ENCODE data around the gene GTF2H1.

The GTF2H1 gene

DNA sequence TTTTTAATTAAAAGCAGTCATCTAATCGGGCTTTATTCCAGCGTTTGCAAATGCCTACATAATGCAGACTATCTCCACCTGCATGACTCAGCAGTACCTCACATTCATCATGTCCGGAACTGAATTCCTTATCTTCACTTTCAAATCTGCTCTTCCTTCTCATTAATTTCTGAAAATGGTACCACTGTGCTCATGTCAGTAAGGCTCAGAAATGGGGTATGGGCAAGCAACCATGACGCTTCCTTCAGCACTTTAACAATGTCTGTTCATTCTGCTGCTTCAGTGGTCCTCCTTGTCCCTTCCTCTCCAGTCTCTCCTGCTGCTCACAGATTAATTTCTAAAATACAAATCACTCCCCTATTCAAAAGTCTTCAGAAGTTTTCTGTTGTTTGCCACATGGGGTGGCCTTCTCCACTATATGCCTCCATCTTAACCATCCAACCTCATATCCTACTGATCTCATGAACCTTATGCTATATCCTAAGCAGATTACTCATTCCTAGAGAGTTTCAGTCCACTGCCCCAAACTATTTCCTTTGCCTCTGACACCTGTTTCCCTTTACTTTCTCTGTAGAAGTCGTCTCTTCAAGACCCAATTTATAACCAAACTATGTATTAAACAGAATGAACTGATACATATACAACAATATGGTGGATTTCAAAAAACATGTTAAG is 7.0 kb downstream of the GTF2H1 start:
- peak overlapping the region; percentile 72 for H3K27ac Mint-ChIP-seq
- no peaks in the 10 kb centered on the region for H3K9me3 Mint-ChIP-seq
- no peak for DNase-seq
- no peak overlapping the region for H3K4me3 Mint-ChIP-seq
- peaks cover 74% of the 10 kb centered on the region for H3K4me1 Mint-ChIP-seq
- CTCF ChIA-PET, result no interaction called here
- H3K27me3 Mint-ChIP-seq, result no peaks in the 10 kb centered on the region
- peaks cover 62% of the 10 kb centered on the region for H3K36me3 Mint-ChIP-seq

DNA sequence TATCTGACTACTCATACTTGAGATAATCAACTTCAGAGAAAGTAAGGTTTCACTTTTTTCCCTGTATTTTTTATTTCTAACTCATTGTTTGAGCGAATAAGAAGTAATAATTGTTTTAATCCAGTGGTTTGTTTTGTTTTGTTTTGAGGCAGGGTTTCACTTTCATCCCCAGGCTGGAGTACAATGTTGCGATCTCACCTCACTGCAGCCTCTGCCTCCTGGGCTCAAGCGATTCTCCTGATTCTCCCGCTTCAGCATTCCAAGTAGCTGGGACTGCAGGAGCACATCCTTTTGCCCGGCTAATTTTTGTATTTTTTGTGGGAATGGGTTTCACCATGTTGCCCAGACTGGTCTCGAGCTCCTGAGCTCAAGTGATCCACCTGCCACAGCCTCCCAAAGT is 8.6 kb downstream of the GTF2H1 start:
- peaks cover 71% of the 10 kb centered on the region for H3K4me1 Mint-ChIP-seq
- peaks cover 65% of the 10 kb centered on the region for H3K36me3 Mint-ChIP-seq
- CTCF ChIA-PET, result interaction anchor here (0.9 to 1.0 kb wide), 2 partner anchors 11 to 14 kb away, joined by 3 read pairs; no protein-coding TSS in a partner anchor
- no peaks in the 10 kb centered on the region for H3K27me3 Mint-ChIP-seq
- no peaks in the 10 kb centered on the region for H3K9me3 Mint-ChIP-seq
- no peak overlapping the region for H3K4me3 Mint-ChIP-seq
- DNase-seq, result no peak
- H3K27ac Mint-ChIP-seq, result peak overlapping the region; percentile 72

DNA sequence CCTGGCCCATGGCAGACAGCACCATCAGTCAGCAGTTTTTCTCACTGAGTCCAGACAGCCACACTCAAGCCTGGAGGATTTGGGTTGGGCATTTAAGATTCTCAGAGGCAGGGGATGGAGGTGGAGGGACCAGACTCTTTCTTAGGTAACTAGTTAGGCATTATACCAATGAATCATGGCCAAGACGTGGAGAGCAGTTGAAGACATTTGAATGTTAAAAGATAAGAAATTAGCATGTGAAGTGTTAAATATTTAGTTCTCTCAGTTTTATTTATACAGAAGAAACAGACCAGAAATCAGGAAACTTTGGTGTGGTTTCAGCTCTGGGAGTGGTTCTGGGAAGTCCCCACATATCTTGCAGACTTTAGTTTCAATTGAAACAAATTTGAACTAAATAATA is 9.9 kb downstream of the GTF2H1 start:
- Mint-ChIP-seq H3K27ac (peak overlapping the region; percentile 77), H3K36me3 (peaks cover 63% of the 10 kb centered on the region), H3K9me3 (no peaks in the 10 kb centered on the region), H3K4me1 (peaks cover 65% of the 10 kb centered on the region), H3K4me3 (peak overlapping the region; percentile 42), H3K27me3 (no peaks in the 10 kb centered on the region)
- DNase-seq, result no peak
- CTCF ChIA-PET, result no interaction called here

DNA sequence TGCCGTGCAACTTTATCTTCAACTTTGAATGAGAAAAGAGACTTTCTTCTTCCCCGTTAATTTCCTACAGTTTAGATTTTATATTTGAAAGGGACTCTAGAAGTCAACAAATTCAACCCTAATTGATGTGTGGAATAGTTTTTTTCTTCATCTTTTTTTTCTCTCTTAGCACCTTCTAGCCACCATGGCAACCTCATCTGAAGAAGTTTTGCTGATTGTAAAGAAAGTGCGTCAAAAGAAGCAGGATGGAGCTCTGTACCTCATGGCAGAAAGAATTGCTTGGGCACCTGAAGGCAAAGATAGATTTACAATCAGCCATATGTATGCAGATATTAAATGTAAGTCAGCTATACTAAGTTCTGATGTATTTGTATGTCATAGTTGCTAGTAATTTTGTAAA is 10.5 kb downstream of the GTF2H1 start:
- CTCF ChIA-PET, result no interaction called here
- H3K27me3 Mint-ChIP-seq, result no peaks in the 10 kb centered on the region
- H3K9me3 Mint-ChIP-seq, result no peaks in the 10 kb centered on the region
- H3K36me3 Mint-ChIP-seq, result peaks cover 61% of the 10 kb centered on the region
- no peak for DNase-seq
- H3K4me1 Mint-ChIP-seq, result peaks cover 64% of the 10 kb centered on the region
- H3K27ac Mint-ChIP-seq, result peak overlapping the region; percentile 67
- peak overlapping the region; percentile 8 for H3K4me3 Mint-ChIP-seq

DNA sequence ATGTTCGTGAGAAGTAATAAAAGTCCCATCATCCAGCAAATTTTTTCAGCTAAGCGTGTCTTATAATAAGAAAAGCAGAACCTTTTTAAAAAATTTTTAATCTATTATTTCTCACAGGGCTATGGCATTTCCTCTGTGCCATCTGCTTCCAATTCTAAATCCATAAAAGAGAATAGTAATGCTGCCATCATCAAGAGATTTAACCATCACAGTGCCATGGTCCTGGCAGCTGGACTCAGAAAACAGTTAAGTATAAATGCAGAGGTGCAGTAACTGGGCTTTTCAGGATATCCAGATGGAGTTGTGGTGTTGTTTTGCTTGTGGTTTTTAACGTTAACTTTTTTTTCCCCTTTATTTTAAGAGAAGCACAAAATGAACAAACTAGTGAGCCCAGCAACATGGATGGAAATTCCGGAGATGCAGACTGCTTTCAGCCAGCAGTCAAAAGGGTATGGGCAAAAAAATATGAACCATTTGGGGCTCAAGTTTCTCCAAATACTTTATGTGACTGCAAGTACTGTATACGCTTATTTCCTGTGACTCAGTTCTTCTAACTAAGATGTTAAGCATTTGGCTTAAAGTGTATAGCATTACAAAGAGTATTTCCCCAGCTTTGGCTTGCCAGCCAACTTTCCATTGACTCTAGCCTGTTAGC is 25.2 kb downstream of the GTF2H1 start:
- Mint-ChIP-seq H3K36me3 (peaks cover 41% of the 10 kb centered on the region), H3K4me3 (no peak overlapping the region), H3K27me3 (no peaks in the 10 kb centered on the region), H3K9me3 (no peaks in the 10 kb centered on the region), H3K27ac (no peak overlapping the region), H3K4me1 (peaks cover 2% of the 10 kb centered on the region)
- DNase-seq, result no peak
- CTCF ChIA-PET, result no interaction called here

DNA sequence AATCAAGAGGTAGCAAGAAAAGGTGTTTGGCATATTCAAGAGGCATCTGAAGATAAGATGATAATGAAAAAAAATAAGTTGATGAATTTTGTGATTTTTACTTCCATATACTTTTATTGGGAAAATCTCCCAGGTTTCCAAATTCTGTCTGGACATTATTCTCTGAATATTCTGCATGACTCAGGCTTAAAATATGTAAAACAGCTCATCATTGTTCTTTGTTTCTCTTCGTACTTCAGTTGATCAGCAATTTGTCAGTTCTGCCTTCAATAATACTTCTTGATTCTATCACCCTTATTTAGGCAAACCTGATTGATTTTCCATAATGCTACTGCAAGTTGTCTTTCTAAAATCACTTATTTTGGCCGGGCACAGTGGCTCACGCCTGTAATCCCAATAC is 30.2 kb downstream of the GTF2H1 start:
- Mint-ChIP-seq H3K36me3 (peaks cover 50% of the 10 kb centered on the region), H3K4me3 (no peak overlapping the region), H3K9me3 (no peaks in the 10 kb centered on the region), H3K27ac (no peak overlapping the region), H3K4me1 (peaks cover 2% of the 10 kb centered on the region), H3K27me3 (no peaks in the 10 kb centered on the region)
- CTCF ChIA-PET, result no interaction called here
- no peak for DNase-seq

DNA sequence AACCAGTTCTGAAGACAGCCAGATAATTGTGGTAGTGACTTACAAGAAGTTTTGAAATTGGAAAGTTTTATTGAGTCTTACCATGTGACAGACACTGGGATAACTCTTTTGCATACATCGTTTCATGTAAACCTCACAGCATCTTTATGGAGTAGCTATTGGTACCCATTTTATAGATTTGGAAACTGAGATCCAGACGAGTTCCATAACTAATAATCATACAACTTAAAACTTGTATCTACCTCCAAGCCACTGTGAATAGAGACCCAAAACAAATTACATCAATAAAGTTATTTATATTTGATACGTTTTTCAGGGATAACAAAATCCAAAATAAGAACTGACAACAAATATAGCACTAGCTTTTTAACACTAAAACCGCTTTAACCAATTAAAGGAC is 36.3 kb downstream of the GTF2H1 start:
- H3K27me3 Mint-ChIP-seq, result no peaks in the 10 kb centered on the region
- no peak overlapping the region for H3K4me3 Mint-ChIP-seq
- CTCF ChIA-PET, result interaction anchor here (0.6 to 1.3 kb wide), 3 partner anchors 12 to 114 kb away, joined by 3 to 6 read pairs (median 4); no protein-coding TSS in a partner anchor
- peaks cover 46% of the 10 kb centered on the region for H3K36me3 Mint-ChIP-seq
- H3K4me1 Mint-ChIP-seq, result no peaks in the 10 kb centered on the region
- H3K27ac Mint-ChIP-seq, result no peak overlapping the region
- DNase-seq, result no peak
- H3K9me3 Mint-ChIP-seq, result no peaks in the 10 kb centered on the region

DNA sequence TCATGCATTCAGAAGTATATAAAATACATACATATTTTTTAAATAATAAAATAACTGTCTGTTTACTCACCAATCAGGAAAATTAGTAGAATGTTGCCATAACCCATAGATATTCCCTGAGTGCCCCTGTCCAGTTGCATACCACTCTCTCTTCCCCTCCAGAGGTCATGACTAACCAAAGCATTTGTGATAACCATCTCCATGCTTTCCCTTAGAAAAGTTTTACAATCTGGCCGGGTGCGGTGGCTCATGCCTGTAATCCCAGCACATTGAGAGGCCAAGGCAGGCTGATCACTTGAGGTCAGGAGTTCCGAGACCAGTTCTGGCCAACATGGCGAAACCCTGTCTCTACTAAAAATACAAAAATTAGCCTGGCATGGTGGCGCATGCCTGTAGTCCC is 38.8 kb downstream of the GTF2H1 start:
- H3K4me3 Mint-ChIP-seq, result no peak overlapping the region
- no peaks in the 10 kb centered on the region for H3K9me3 Mint-ChIP-seq
- DNase-seq, result no peak
- H3K27ac Mint-ChIP-seq, result no peak overlapping the region
- H3K4me1 Mint-ChIP-seq, result peaks cover 4% of the 10 kb centered on the region
- H3K27me3 Mint-ChIP-seq, result no peaks in the 10 kb centered on the region
- peaks cover 47% of the 10 kb centered on the region for H3K36me3 Mint-ChIP-seq
- CTCF ChIA-PET, result no interaction called here

DNA sequence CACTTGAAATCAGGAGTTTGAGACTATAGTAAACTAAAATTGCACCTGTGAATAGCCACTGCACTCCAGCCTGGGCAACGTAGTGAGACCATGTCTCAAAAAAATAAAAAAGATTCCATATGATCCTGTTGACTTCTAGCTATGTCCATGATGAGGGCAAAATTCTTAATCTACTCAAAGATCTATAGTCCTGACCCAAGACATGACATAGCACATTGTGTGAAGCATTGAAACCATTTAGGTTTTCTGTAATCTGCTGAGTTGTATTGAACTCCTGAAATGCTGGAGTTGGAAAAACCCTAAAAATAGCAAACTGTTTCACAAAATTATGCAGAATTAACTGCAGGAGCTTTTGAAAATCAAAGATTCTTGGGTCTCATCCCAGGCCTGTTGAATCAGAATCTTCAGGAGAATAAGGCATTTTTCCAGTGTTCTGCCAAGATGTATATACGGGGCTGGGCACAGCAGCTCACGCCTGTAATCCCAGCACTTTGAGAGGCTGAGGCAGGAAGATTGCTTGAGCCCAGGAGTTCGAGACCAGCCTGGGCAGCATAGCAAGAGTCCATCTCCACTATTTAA is 42.2 kb downstream of the GTF2H1 start:
- Mint-ChIP-seq H3K27ac (no peak overlapping the region), H3K27me3 (no peaks in the 10 kb centered on the region), H3K9me3 (no peaks in the 10 kb centered on the region), H3K4me1 (peaks cover 6% of the 10 kb centered on the region), H3K36me3 (peaks cover 40% of the 10 kb centered on the region), H3K4me3 (no peak overlapping the region)
- DNase-seq, result no peak
- CTCF ChIA-PET, result no interaction called here

DNA sequence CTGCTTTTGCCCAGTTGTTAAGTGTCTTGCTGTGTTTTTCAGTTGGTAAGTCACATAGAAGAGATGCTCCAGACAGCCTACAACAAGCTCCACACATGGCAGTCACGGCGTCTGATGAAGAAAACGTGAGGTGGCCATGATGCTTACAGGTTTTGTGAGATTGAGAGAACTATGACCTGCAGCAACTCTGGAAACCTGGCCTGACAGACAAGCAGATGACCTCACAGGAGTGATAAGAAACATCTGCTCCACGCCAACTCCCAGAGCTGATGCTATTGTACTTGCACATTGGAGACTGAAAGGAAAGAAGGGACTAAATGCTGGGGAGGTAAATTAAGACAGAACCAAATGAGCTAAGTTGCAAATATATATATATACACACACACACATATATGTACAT is 43.4 kb downstream of the GTF2H1 start:
- CTCF ChIA-PET, result no interaction called here
- H3K36me3 Mint-ChIP-seq, result peaks cover 38% of the 10 kb centered on the region
- H3K27me3 Mint-ChIP-seq, result no peaks in the 10 kb centered on the region
- peaks cover 6% of the 10 kb centered on the region for H3K4me1 Mint-ChIP-seq
- no peak overlapping the region for H3K4me3 Mint-ChIP-seq
- H3K27ac Mint-ChIP-seq, result peak overlapping the region; percentile 71
- DNase-seq, result no peak
- H3K9me3 Mint-ChIP-seq, result no peaks in the 10 kb centered on the region

DNA sequence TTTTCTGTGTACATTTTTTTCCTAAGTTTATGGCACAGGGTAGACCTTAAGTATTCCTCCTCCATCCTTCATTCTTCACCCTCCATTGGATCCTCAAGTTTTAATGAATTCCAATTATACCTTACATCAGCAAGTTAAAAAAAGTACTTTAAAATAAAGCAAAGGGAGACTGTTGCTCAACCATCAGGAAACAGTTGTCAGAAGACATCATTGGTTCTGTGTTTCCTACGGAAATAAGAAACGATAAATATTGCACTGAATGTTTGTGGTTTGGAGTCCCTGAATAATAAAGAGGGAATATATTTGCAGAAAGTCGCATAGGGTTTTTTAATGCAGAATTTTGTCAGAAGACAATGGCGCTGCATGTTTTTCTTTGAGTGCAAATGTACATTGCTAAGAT is 43.9 kb downstream of the GTF2H1 start:
- CTCF ChIA-PET, result no interaction called here
- Mint-ChIP-seq H3K4me1 (peaks cover 6% of the 10 kb centered on the region), H3K4me3 (no peak overlapping the region), H3K27ac (no peak overlapping the region), H3K9me3 (no peaks in the 10 kb centered on the region), H3K36me3 (peaks cover 40% of the 10 kb centered on the region), H3K27me3 (no peaks in the 10 kb centered on the region)
- no peak for DNase-seq

DNA sequence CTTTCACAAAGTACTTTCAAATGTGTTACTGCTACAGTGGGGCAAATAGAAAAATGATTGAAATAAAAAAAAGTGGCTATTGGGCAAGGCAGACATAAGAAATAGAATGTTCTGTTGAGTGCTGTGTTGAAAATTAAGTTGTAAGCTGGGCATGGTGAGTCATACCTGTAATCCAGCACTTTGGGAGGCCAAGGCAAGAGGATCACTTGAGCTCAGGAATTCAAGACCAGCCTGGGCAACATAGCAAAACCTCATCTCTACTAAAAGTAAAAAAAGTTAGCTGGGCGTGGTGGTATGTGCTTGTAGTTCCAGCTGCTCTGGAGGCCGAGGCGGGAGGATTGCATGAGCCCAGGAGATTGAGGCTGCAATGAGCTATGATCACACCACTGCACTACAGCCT is 45.1 kb downstream of the GTF2H1 start:
- Mint-ChIP-seq H3K27ac (no peak overlapping the region), H3K27me3 (no peaks in the 10 kb centered on the region), H3K36me3 (peaks cover 38% of the 10 kb centered on the region), H3K9me3 (no peaks in the 10 kb centered on the region), H3K4me3 (no peak overlapping the region), H3K4me1 (peaks cover 6% of the 10 kb centered on the region)
- no peak for DNase-seq
- CTCF ChIA-PET, result interaction anchor here (1.2 kb wide), 1 partner anchor 252 kb away, joined by 5 read pairs; no protein-coding TSS in a partner anchor

DNA sequence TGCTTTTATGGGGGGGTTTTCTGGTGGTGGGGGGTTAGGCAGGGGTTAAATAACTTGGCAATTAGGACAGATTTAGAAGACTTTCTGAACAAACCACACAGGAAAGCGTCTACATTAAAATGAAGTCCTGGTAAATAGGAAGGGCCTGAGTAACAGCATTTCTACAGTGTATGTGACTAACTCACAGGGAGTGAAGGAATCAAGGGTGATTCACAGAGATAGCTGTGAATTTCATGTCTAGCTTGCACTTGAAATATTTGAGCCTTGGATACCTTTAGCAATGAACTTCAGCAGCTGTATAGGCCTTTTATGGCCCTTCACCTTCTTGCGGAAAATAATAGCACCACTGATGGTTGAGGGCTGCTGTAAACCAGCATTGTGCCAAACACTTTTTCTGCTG is 45.9 kb downstream of the GTF2H1 start:
- H3K36me3 Mint-ChIP-seq, result peaks cover 37% of the 10 kb centered on the region
- CTCF ChIA-PET, result interaction anchor here (1.2 kb wide), 1 partner anchor 253 kb away, joined by 5 read pairs; no protein-coding TSS in a partner anchor
- DNase-seq, result no peak

DNA sequence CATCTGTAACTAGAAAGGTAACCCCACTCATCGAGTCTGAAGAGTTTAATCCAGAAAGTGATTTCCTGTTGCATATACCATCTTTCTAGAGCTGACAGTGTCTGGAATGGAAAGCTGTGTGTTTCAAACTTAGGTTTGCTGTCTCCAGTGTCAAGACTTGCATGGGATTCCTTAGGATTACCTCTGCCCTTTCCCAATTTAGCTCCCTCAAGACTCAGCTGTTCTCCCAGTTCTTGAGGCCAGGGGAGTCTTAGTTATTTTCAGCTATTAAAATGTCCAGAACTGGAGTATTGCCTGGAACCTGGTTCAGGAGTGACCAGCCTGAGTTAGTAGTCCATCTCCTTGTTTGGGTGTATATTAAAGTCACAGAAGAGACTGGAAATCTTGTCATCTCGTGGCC is 47.0 kb downstream of the GTF2H1 start:
- Mint-ChIP-seq H3K4me3 (no peak overlapping the region), H3K27me3 (no peaks in the 10 kb centered on the region), H3K36me3 (peaks cover 29% of the 10 kb centered on the region), H3K4me1 (peaks cover 6% of the 10 kb centered on the region), H3K9me3 (no peaks in the 10 kb centered on the region), H3K27ac (peak overlapping the region; percentile 42)
- CTCF ChIA-PET, result no interaction called here
- no peak for DNase-seq

More for the DNA sequence above, 45.9 kb downstream of the GTF2H1 start:
- Mint-ChIP-seq H3K9me3 (no peaks in the 10 kb centered on the region), H3K4me1 (peaks cover 6% of the 10 kb centered on the region), H3K27ac (no peak overlapping the region), H3K4me3 (no peak overlapping the region), H3K27me3 (no peaks in the 10 kb centered on the region)

DNA sequence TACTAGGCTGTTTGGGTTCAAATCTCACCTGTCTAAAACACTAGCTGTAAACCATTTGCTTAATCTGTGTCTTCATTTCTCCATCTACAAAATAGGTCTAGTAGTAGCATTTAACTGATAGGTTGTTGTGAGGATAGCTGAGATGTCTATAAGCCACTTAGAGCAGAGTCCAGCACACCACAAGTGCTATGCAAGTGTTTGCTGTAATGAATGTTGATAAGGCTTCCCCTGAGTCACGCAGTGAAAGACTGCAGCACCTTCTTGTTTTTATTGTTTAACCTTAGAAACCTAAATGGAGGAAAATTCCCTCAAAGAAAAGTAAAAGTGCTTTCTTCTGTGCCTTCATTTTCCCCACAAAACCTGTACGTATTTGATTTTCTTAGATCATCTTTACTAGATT is 48.9 kb downstream of the GTF2H1 start:
- H3K4me1 Mint-ChIP-seq, result peaks cover 2% of the 10 kb centered on the region
- no peak overlapping the region for H3K4me3 Mint-ChIP-seq
- no peaks in the 10 kb centered on the region for H3K27me3 Mint-ChIP-seq
- no peaks in the 10 kb centered on the region for H3K9me3 Mint-ChIP-seq
- no peak overlapping the region for H3K27ac Mint-ChIP-seq
- peaks cover 19% of the 10 kb centered on the region for H3K36me3 Mint-ChIP-seq
- DNase-seq, result no peak
- CTCF ChIA-PET, result no interaction called here

Measured in activated naive CD4-positive, alpha-beta T cell treated with anti-CD3 and anti-CD28 coated beads, Interleukin-2, amount 10 ng/mL, durations not matched to agents 7 days and 5 days (primary cell).